ENCODE data around the gene WIPF1. TPM values are rescaled to one million over a fixed set of nuclear protein-coding genes. Genes with fewer than 3 reads are reported as not detected.

The WIPF1 gene
- polyA plus RNA-seq, 2 of the 4 experiments (the other 2 are of a cell fraction), result 16.4 to 20.1 TPM

DNA sequence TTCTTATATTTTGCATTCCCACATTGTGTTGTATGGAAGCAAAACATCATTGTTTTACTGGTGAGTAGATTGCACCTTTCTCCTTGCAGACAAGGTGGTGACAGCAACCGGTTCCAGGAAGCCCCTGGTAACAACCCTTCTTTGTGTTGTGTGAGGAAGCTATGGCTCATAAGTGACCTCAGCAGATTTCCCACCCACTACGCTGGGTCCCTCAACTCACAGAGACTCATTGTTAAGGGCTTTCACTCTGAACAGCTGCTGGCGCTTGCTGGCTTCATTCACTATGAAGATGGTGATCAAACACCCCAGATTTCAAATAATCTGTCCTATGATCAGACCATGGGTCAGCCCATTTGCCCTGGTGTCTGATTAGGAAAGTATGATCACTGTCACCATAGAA is 53.4 kb downstream of the WIPF1 start:
- no peaks in the 10 kb centered on the region for H3K4me1 ChIP-seq
- no peaks in the 10 kb centered on the region for H3K9me3 ChIP-seq
- H3K4me2 ChIP-seq, result no peak overlapping the region
- WGBS (ENCODE audit: missing lambda C conversion rate), result 65% methylated on average over 3 of the region's 3 CpGs
- ChIA-PET CTCF (interaction anchor here (0.6 to 1.0 kb wide), 2 partner anchors 24 to 143 kb away, joined by 3 read pairs; no protein-coding TSS in a partner anchor), POLR2A (interaction anchor here (0.6 kb wide), 1 partner anchor 30 kb away, joined by 4 read pairs; no protein-coding TSS in a partner anchor)
- TF ChIP-seq NR3C1 (IDR thresholded peaks at IDR 0.05) (no peak), ESRRA (IDR thresholded peaks at IDR 0.05; ENCODE audit: borderline replicate concordance, low read length) (no peak), RFX5 (IDR thresholded peaks at IDR 0.05) (no peak), RAD21 (conservative IDR thresholded peaks at IDR 0.05 in 1 of 2, IDR thresholded peaks at IDR 0.05 in 1 of 2) (no peak), POLR2AphosphoS2 (conservative IDR thresholded peaks at IDR 0.05; ENCODE audit: low read length) (no peak), HOXA7 (CRISPR knock-in tag; IDR thresholded peaks at IDR 0.05) (no peak), POLR2A (IDR thresholded peaks at IDR 0.05; ENCODE audit: low read length) (no peak)
- TF ChIP-seq, protein P1, sequence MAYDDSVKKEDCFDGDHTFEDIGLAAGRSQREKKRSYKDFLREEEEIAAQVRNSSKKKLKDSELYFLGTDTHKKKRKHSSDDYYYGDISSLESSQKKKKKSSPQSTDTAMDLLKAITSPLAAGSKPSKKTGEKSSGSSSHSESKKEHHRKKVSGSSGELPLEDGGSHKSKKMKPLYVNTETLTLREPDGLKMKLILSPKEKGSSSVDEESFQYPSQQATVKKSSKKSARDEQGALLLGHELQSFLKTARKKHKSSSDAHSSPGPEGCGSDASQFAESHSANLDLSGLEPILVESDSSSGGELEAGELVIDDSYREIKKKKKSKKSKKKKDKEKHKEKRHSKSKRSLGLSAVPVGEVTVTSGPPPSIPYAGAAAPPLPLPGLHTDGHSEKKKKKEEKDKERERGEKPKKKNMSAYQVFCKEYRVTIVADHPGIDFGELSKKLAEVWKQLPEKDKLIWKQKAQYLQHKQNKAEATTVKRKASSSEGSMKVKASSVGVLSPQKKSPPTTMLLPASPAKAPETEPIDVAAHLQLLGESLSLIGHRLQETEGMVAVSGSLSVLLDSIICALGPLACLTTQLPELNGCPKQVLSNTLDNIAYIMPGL (CRISPR knock-in tag; IDR thresholded peaks at IDR 0.05; ENCODE audit: borderline replicate concordance), result no peak
- TF ChIP-seq, protein P2, sequence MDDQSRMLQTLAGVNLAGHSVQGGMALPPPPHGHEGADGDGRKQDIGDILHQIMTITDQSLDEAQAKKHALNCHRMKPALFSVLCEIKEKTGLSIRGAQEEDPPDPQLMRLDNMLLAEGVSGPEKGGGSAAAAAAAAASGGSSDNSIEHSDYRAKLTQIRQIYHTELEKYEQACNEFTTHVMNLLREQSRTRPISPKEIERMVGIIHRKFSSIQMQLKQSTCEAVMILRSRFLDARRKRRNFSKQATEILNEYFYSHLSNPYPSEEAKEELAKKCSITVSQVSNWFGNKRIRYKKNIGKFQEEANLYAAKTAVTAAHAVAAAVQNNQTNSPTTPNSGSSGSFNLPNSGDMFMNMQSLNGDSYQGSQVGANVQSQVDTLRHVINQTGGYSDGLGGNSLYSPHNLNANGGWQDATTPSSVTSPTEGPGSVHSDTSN (IDR thresholded peaks at IDR 0.05), result no peak
- TF ChIP-seq, protein P3, sequence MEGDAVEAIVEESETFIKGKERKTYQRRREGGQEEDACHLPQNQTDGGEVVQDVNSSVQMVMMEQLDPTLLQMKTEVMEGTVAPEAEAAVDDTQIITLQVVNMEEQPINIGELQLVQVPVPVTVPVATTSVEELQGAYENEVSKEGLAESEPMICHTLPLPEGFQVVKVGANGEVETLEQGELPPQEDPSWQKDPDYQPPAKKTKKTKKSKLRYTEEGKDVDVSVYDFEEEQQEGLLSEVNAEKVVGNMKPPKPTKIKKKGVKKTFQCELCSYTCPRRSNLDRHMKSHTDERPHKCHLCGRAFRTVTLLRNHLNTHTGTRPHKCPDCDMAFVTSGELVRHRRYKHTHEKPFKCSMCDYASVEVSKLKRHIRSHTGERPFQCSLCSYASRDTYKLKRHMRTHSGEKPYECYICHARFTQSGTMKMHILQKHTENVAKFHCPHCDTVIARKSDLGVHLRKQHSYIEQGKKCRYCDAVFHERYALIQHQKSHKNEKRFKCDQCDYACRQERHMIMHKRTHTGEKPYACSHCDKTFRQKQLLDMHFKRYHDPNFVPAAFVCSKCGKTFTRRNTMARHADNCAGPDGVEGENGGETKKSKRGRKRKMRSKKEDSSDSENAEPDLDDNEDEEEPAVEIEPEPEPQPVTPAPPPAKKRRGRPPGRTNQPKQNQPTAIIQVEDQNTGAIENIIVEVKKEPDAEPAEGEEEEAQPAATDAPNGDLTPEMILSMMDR (IDR thresholded peaks at IDR 0.05), result no peak
- FAIRE-seq (no peak), ATAC-seq (no peak), DNase-seq (ENCODE audit: low read depth in 1 of 2, low spot score in 1 of 2) (no peak)
- no peak overlapping the region for H3K4me3 ChIP-seq
- no peak overlapping the region for H3K27ac ChIP-seq

DNA sequence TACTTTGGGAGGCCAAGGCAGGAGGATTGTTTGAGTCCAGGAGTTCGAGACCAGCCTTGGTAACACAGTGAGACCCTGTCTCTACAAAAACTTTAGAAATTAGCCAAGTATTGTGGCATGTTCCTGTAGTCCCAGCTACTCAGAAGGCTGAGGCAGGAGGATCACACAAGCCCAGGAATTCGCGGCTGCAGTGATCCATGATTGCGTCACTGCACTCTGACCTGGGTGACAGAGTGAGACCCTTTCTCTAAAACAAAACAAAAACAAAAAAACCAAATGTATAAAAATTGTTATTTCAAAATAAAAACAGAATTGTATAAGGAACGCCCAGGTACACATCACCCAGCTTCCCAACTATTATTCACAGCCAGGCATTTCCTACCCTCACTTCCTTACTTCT is 56.7 kb downstream of the WIPF1 start:
- ATAC-seq, result no peak
- Histone ChIP-seq H3K4me2 (no peak overlapping the region), H3K4me1 (0 out of 3 replicates have a peak, but pooled peaks cover 2% of the 10 kb centered on the region), H3K27ac (no peak overlapping the region), H3K9me3 (no peaks in the 10 kb centered on the region), H3K4me3 (no peak overlapping the region)
- ChIA-PET CTCF (no interaction called here), POLR2A (no interaction called here)
- DNase-seq (ENCODE audit: low read depth in 1 of 2, low spot score in 1 of 2), result no peak
- TF ChIP-seq HDAC2 (IDR thresholded peaks at IDR 0.05) (no peak), CEBPB (IDR thresholded peaks at IDR 0.05) (0 out of 4 replicates have a peak, but pooled peaks of 1 of the 2 experiments have one; percentile 9)
- 64% methylated on average over 5 of the region's 5 CpGs for WGBS (ENCODE audit: missing lambda C conversion rate)
- FAIRE-seq, result no peak

DNA sequence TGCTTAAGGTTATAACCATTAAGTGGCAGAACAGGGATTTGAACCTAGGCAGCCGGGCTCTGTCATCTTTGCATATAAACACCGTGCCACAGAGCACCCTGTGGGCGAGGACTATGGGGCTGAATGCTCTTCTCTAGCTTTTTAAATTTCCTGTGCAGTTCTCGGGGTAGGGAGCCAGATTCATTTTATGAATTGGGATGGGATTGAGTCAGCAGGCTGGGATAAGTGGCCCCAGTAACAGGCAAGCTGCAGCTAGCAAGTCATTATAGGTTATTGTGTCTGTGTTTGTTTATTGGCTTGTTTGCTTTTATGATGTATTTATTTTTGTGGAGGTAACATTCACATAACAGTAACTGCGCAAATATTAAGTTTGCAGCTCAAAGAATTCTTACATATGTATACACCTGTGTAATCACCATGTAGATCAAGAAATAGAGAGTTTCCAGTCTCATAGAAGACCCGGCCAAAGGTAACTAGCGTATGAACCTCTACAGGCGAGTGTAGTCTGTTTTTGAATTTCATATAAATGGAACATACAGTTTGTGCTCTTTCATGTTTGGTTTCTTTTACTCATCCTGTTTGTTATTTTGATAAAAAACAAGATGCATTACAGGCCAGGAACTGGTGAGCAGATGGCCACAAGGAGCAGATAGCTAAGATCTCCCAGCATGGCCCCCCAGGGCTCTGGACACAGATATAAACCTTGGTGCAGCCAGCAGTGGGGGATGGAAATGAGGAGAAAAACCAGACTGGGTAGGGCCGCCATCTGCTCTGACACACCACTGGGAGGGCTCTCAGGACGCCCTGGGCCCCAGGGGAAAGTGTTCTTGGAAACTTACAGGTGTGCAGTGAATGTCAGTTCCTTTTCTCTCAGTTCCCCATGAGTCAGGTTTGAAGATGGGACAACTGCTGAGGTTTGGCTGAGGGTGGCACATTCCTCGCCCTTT is 61.6 kb downstream of the WIPF1 start:
- Histone ChIP-seq H3K9me3 (no peaks in the 10 kb centered on the region), H3K27ac (no peak overlapping the region), H3K4me3 (no peak overlapping the region), H3K4me2 (no peak overlapping the region), H3K4me1 (peaks cover 14% of the 10 kb centered on the region)
- ATAC-seq (peak in 1 of 2 experiments; percentile 32; a peak in 3 of 6 replicates), DNase-seq (ENCODE audit: low read depth in 1 of 2, low spot score in 1 of 2) (no peak), FAIRE-seq (no peak)
- TF ChIP-seq FOSL2 (IDR thresholded peaks at IDR 0.05), result no peak
- TF ChIP-seq FOSL2 (CRISPR knock-in tag; IDR thresholded peaks at IDR 0.05), result no peak
- TF ChIP-seq TFCP2L1 (CRISPR knock-in tag; IDR thresholded peaks at IDR 0.05), result no peak
- TF ChIP-seq EHMT2 (IDR thresholded peaks at IDR 0.05; ENCODE audit: low read depth), result no peak
- TF ChIP-seq HEYL (CRISPR knock-in tag; IDR thresholded peaks at IDR 0.05), result no peak
- TF ChIP-seq BHLHE40 (IDR thresholded peaks at IDR 0.05; ENCODE audit: low read depth, low read length), result no peak
- no peak for TF ChIP-seq SREBF2 (IDR thresholded peaks at IDR 0.05)
- no peak for TF ChIP-seq MAFK (IDR thresholded peaks at IDR 0.05; ENCODE audit: partially characterized antibody)
- ChIA-PET CTCF (interaction anchor here (1.0 to 1.8 kb wide), 2 partner anchors 9 to 27 kb away, joined by 3 to 6 read pairs; no protein-coding TSS in a partner anchor), POLR2A (no interaction called here)
- WGBS (ENCODE audit: missing lambda C conversion rate), result 69% methylated on average over 11 of the region's 11 CpGs

Measured in A549 (cell line).